GM10248 (cell line): Measurements from ENCODE around the gene ICOS.

Experiments
- CTCF ChIA-PET: fragments of 300-600 bp; sonication (Branson Sonifier 250); formaldehyde crosslinking; extraction: SDS; loops from one replicate; lab custom pipeline; 2021; ENCODE audit warnings: antibody characterized with exemption; lab: Yijun Ruan, JAX
- POLR2A ChIA-PET: fragments of 350-650 bp; sonication (Branson Sonifier 250); formaldehyde crosslinking; extraction: SDS; loops from one replicate; lab custom pipeline; 2020; ENCODE audit warnings: antibody characterized with exemption; lab: Yijun Ruan, JAX
- DNase-seq: peaks from one replicate; pipeline ENCODE4 v3.0.0; 2012; ENCODE audit errors: extremely low spot score
- CTCF ChIP-seq: IDR thresholded peaks from 2 replicates; pipeline ENCODE4 v1.5.1; 2012; ENCODE audit warnings: mild to moderate bottlenecking, low read depth; ENCODE audit errors: extremely low read depth, missing control alignments, control extremely low read depth

ICOS gene

DNA sequence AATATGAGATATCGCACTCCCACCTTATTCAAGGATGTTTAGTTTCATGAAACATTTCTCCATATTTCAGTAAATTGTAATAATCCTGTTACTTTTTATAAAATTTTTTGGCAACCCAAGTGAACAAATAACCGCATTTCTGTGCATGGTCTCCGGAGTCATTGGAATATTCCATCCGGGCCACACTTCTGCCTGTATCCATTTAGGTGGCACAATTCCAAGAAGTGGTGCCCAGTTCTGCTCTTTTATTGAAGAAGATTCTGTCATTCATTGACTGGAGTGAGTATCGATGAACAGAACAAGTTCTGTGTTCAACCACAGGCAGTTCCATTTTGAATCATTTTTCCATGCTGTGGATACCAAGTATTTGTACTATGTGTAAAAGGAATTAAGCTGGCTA lies 26.6 kb upstream of the ICOS start:
- ChIA-PET POLR2A (no interaction called here), CTCF (interaction anchor here (1.0 to 2.6 kb wide), 9 partner anchors 9 to 1337 kb away, joined by 3 to 6 read pairs (median 4); no protein-coding TSS in a partner anchor)
- TF ChIP-seq CTCF: no peak
- no peak for DNase-seq

- no peak for DNase-seq
- CTCF ChIA-PET: interaction anchor here (0.9 kb wide), 1 partner anchor 8 kb away, joined by 3 read pairs; no protein-coding TSS in a partner anchor
Measured at GRCh38 chr2:203913947-203914346, 22.6 kb upstream of the ICOS start.

GRCh38 chr2:203914546-203915182 lies 21.9 kb upstream of the ICOS start:
- ChIA-PET POLR2A (no interaction called here), CTCF (interaction anchor here (0.9 kb wide), 2 partner anchors 9 to 10 kb away, joined by 3 to 4 read pairs; no protein-coding TSS in a partner anchor)
- no peak for TF ChIP-seq CTCF
- no peak for DNase-seq

More at GRCh38 chr2:203913947-203914346, 22.6 kb upstream of the ICOS start:
- TF ChIP-seq CTCF: no peak
- POLR2A ChIA-PET: no interaction called here

DNA sequence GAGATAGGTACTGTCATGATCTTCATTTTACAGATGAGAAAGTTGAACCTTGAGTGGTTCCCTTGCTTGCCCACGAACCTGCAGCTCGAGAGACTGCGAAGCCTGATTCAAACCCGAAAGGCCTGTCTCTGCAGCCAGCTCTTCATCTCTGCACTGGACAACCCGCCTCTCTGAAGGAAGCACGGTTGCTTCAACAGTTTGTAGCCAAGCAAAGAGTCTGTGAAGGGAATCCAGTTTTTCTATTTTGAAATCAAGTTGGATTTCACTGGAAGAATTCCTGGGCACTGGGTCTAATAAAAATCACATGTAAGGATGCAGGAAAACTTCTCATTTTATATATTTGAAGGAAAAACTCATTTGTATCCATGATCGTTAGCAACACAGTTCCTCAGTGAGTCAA lies 21.3 kb upstream of the ICOS start:
- no peak for DNase-seq
- POLR2A ChIA-PET: no interaction called here
- TF ChIP-seq CTCF: no peak
- CTCF ChIA-PET: interaction anchor here (0.9 kb wide), 1 partner anchor 10 kb away, joined by 4 read pairs; no protein-coding TSS in a partner anchor

GRCh38 chr2:203916756-203917155 lies 19.8 kb upstream of the ICOS start:
- ChIA-PET POLR2A (no interaction called here), CTCF (interaction anchor here (0.6 to 1.4 kb wide), 2 partner anchors 8 to 22 kb away, joined by 3 read pairs; no protein-coding TSS in a partner anchor)
- no peak for DNase-seq
- TF ChIP-seq CTCF: no peak

GRCh38 chr2:203918264-203918663 lies 18.3 kb upstream of the ICOS start:
- TF ChIP-seq CTCF: no peak
- POLR2A ChIA-PET: no interaction called here
- CTCF ChIA-PET: interaction anchor here (1.0 to 2.1 kb wide), 2 partner anchors 9 to 18 kb away, joined by 5 read pairs; no protein-coding TSS in a partner anchor
- no peak for DNase-seq
